Measurements from ENCODE around the gene CIRBP. TPM values are rescaled to one million over a fixed set of nuclear protein-coding genes. Genes with fewer than 3 reads are reported as not detected.
A peak's percentile ranks its signal among the peaks of the same experiment; 100 is the strongest.

The CIRBP gene
- total RNA-seq, 1 donor from 2014 or later, result 403 TPM

DNA sequence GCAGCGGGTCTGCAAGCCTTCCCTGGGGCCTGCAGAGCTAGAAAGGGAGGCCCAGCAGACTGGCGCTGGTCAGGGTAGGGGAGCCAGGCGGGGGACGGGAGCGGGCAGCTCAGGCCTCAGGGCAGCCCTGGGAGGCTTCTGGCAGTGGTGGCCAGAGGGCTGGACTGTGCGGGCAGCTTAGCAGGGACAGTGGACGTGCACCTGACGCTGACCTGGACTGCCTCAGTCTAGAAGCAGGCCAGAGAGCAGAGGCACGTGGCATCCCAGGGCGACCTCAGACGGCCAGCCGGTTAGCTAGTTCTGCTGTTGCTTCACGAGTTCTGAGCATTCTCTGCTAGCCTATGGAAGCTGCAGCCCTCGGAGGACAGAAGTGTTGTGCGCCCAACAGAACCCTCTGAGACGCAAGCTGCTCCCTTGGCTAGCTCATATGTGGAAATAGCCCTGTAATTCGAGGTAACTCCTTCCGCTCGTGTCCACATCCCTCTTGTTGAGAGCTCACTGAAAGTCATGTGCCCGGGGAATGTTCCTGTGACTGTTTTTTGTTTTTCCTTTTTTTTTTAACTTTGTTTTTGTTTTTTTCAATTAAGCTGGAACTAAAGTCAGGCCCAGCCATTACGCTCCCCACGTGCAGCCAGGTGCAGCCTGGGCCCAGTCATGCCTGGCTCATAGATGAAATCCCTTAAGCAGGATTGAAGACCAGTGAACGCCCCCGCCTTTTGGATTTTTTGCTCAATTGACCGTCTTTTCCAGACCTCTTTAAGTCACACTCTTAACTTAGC, 4.3 kb downstream of the CIRBP start:
- Histone ChIP-seq H3K27me3 (ENCODE audit: control insufficient read depth, insufficient read depth, low read length) (no peaks in the 10 kb centered on the region), H3K36me3 (ENCODE audit: control insufficient read depth, insufficient read depth, low read length) (peaks cover 7% of the 10 kb centered on the region), H3K4me3 (ENCODE audit: low read depth, low read length) (no peak overlapping the region)
- no peak for TF ChIP-seq CTCF (IDR thresholded peaks at IDR 0.05; ENCODE audit: insufficient read depth, low read length, poor library complexity, severe bottlenecking)
- DNase-seq (ENCODE audit: low read depth), result no peak

DNA sequence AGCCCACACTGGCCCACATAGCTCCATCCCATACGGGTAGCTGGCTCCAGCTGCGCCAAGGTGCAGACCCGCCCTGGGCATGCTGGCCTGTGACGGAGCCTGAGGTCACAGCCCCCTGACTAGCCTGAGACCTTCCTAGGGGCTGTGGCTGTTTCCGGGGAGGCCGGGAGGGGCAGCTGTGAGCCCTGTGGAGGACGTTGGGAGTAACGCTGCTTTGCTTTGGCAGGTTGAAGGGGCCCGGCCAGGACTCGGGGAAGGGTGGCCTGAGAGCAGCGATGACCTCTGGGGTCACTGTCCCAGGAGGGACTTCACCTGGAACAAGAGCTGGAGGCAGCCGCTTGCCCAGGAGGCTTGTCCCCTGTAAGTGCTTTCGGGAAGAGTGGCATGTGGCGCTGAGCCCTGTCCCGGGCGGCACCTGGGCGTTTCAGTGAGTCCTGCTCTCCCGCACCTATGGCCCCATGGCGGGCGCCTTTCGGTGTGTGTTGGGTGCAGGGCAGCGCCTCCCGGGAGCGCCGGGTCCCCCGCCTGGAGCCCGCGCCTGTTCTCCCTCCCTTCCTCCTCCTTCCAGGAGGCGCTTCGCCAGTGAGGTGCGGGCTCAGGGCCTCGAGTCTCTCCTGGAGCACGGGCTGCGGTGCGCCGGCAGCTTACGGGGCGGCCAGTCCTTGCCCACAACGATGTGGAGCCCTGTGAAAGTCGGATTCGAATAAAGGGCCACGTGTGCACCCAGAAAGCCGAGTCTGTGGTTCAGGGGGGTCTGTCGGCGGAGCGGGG, 5.1 kb downstream of the CIRBP start:
- TF ChIP-seq CTCF (IDR thresholded peaks at IDR 0.05; ENCODE audit: insufficient read depth, low read length, poor library complexity, severe bottlenecking), result no peak
- DNase-seq (ENCODE audit: low read depth), result no peak
- peaks cover 7% of the 10 kb centered on the region for H3K36me3 ChIP-seq (ENCODE audit: control insufficient read depth, insufficient read depth, low read length)
- H3K4me3 ChIP-seq (ENCODE audit: low read depth, low read length), result peak overlapping the region; percentile 56
- no peaks in the 10 kb centered on the region for H3K27me3 ChIP-seq (ENCODE audit: control insufficient read depth, insufficient read depth, low read length)

GRCh38 chr19:1274852-1275259, 5.7 kb downstream of the CIRBP start:
- peak overlapping the region; percentile 56 for H3K4me3 ChIP-seq (ENCODE audit: low read depth, low read length)
- no peak for TF ChIP-seq CTCF (IDR thresholded peaks at IDR 0.05; ENCODE audit: insufficient read depth, low read length, poor library complexity, severe bottlenecking)
- DNase-seq (ENCODE audit: low read depth), result no peak
- no peaks in the 10 kb centered on the region for H3K27me3 ChIP-seq (ENCODE audit: control insufficient read depth, insufficient read depth, low read length)
- H3K36me3 ChIP-seq (ENCODE audit: control insufficient read depth, insufficient read depth, low read length), result peaks cover 7% of the 10 kb centered on the region

DNA sequence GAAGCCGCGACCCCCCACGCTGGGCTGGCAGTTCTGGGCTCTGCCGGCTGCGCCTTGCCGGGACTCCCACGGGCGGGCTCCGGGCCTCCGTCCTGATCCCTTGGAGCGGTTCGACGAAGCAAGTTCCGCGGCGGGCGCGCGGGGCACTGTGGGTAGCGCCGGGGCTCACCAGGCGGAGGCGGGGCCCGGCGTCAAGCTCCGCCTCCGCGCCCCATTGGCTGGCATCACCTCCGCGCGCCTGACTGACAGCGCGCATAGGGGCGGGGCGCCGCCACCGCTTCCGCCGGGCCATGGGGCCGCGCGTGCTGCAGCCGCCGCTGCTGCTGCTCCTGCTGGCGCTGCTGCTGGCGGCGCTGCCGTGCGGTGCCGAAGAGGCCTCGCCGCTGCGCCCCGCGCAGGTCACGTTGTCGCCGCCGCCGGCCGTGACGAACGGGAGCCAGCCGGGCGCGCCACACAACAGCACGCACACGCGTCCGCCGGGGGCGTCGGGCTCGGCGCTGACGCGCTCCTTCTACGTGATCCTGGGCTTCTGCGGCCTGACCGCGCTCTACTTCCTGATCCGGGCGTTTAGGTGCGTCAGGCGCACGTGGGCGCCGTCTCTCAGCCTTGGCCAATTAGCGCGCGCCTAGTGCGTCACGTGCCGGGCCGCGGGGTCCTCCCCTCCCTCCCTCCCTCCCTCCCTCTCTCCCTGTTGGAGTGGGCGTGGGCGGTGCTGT, 6.3 kb downstream of the CIRBP start, which contains the start of gene FAM174C:
Gene FAM174C (plus strand): TSS at position 271 of the 716 bp plus-strand sequence. CDS start 20 bp downstream, at position 291.
- Histone ChIP-seq H3K27me3 (ENCODE audit: control insufficient read depth, insufficient read depth, low read length) (no peaks in the 10 kb centered on the region), H3K36me3 (ENCODE audit: control insufficient read depth, insufficient read depth, low read length) (peaks cover 7% of the 10 kb centered on the region), H3K4me3 (ENCODE audit: low read depth, low read length) (peak within 1 kb of the TSS; percentile 56)
- DNase-seq (ENCODE audit: low read depth), result peak; percentile 74
- TF ChIP-seq CTCF (IDR thresholded peaks at IDR 0.05; ENCODE audit: insufficient read depth, low read length, poor library complexity, severe bottlenecking), result no peak

GRCh38 chr19:1275976-1276627, 7.0 kb downstream of the CIRBP start:
- DNase-seq (ENCODE audit: low read depth), result no peak
- TF ChIP-seq CTCF (IDR thresholded peaks at IDR 0.05; ENCODE audit: insufficient read depth, low read length, poor library complexity, severe bottlenecking), result no peak
- H3K4me3 ChIP-seq (ENCODE audit: low read depth, low read length), result peak overlapping the region; percentile 56
- peaks cover 7% of the 10 kb centered on the region for H3K36me3 ChIP-seq (ENCODE audit: control insufficient read depth, insufficient read depth, low read length)
- no peaks in the 10 kb centered on the region for H3K27me3 ChIP-seq (ENCODE audit: control insufficient read depth, insufficient read depth, low read length)
